Measurements from ENCODE around the gene RBP2.

DNA sequence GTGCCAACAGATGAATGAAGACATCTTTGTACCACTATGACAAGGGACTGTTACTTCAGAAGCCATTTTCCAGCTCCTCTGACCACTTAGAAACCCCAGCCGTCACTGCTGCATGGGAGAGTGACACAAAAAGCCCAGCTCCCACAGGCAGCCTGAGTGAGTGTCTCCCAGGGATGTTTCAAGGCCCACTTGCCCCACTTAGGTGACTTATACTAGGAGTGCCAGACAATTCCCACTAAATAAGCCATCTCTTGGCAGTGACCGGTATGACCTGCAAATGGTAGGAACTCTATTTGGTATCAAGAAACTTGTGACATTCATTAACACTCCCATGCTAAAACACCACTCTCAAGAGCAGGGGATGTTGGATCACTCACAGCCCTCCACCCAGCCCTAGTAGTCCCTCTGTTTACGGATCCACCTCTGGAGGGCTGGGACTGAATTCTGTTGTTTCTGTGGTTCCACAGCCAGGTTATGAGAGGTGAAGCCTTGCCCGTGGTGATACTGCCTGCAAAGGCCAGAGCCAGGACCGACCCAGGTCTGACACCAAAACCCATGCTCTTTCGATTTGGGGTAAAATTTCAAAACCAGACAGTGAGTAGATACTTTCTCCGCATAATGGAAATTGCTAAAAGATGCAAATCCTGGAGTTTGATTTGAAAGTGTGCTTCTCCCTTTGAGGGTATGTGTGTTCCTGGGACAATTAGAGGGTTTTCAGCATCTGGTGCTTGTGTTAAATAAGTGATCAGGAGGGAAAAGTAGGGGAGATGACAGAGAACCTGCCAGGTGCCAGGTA is 48.7 kb upstream of the RBP2 start:
- TF ChIP-seq, protein P1, sequence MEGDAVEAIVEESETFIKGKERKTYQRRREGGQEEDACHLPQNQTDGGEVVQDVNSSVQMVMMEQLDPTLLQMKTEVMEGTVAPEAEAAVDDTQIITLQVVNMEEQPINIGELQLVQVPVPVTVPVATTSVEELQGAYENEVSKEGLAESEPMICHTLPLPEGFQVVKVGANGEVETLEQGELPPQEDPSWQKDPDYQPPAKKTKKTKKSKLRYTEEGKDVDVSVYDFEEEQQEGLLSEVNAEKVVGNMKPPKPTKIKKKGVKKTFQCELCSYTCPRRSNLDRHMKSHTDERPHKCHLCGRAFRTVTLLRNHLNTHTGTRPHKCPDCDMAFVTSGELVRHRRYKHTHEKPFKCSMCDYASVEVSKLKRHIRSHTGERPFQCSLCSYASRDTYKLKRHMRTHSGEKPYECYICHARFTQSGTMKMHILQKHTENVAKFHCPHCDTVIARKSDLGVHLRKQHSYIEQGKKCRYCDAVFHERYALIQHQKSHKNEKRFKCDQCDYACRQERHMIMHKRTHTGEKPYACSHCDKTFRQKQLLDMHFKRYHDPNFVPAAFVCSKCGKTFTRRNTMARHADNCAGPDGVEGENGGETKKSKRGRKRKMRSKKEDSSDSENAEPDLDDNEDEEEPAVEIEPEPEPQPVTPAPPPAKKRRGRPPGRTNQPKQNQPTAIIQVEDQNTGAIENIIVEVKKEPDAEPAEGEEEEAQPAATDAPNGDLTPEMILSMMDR (IDR thresholded peaks at IDR 0.05 in 4 of 5, conservative IDR thresholded peaks at IDR 0.05 in 1 of 5) = no peak
- TF ChIP-seq POLR2A (IDR thresholded peaks at IDR 0.05) = no peak

Data from gastrocnemius medialis (tissue), 4 donors.